DMS 273 treated with DMSO at 0.1 percent for 48 hours (cell line): ENCODE results near the gene CPLX3.

Experiments
- DNase-seq: peaks from one replicate; lab custom pipeline; 2025; lab: John Stamatoyannopoulos, UW

Gene CPLX3

GRCh38 chr15:74788042-74788682 is 38.3 kb upstream of the CPLX3 start:
- no peak for DNase-seq

GRCh38 chr15:74788683-74789151 is 37.7 kb upstream of the CPLX3 start:
- no peak for DNase-seq

GRCh38 chr15:74789171-74789631 is 37.2 kb upstream of the CPLX3 start:
- no peak for DNase-seq

GRCh38 chr15:74789741-74790079 is 36.7 kb upstream of the CPLX3 start:
- no peak for DNase-seq

GRCh38 chr15:74790080-74790916 is 36.1 kb upstream of the CPLX3 start:
- DNase-seq: no peak

GRCh38 chr15:74791007-74791406 is 35.4 kb upstream of the CPLX3 start:
- DNase-seq: no peak

GRCh38 chr15:74791667-74792066 is 34.8 kb upstream of the CPLX3 start:
- DNase-seq: no peak

GRCh38 chr15:74792227-74793016 is 34.0 kb upstream of the CPLX3 start:
- DNase-seq: no peak

GRCh38 chr15:74793135-74794028 is 33.0 kb upstream of the CPLX3 start:
- no peak for DNase-seq

GRCh38 chr15:74794248-74794969 is 32.0 kb upstream of the CPLX3 start:
- DNase-seq: no peak

- no peak for DNase-seq
These were observed 31.5 kb upstream of the CPLX3 start for GRCh38 chr15:74794970-74795349.

- no peak for DNase-seq
These were observed 30.3 kb upstream of the CPLX3 start for GRCh38 chr15:74795966-74796625.

- no peak for DNase-seq
These were observed 27.8 kb upstream of the CPLX3 start for GRCh38 chr15:74798388-74799254.

- no peak for DNase-seq
These were observed 27.1 kb upstream of the CPLX3 start for GRCh38 chr15:74799255-74799855.

GRCh38 chr15:74799856-74800558 is 26.4 kb upstream of the CPLX3 start:
- DNase-seq: peak; percentile 11

GRCh38 chr15:74800559-74801094 is 25.8 kb upstream of the CPLX3 start:
- DNase-seq: no peak

- no peak for DNase-seq
These were observed 25.0 kb upstream of the CPLX3 start for GRCh38 chr15:74801311-74801997.
